ENCODE results near the gene FAM200C. TPM values are rescaled to one million over a fixed set of nuclear protein-coding genes. Genes with fewer than 3 reads are reported as not detected.

FAM200C gene
- total RNA-seq, 4 donors from 2014 or later = 3.0 to 9.6 (median 5.8) TPM

GRCh38 chr5:160421625-160422258 is 21.9 kb upstream of the FAM200C start, which contains the start of gene PTTG1:
PTTG1 (plus strand) TSS chr5:160421855; CDS start chr5:160422313, 458 bp downstream.
- WGBS = under 1% methylated on average over 31 of the region's 39 CpGs
- no peaks in the 10 kb centered on the region for H3K36me3 ChIP-seq
- peaks cover 21 to 38% (median 34%) of the 10 kb centered on the region in 4 donors for H3K4me1 ChIP-seq
- no peaks in the 10 kb centered on the region for H3K9me3 ChIP-seq
- DNase-seq (ENCODE audit: extremely low spot score) = peak; percentile 99
- intact Hi-C loops (cut with DNase I) = no loop called here
- TF ChIP-seq CTCF (IDR thresholded peaks at IDR 0.05) (no peak), POLR2AphosphoS5 (IDR thresholded peaks at IDR 0.05) (peak in 1 of 2 donors; percentile 83)
- peak within 1 kb of the TSS; percentile 61 to 84 (median 70) for H3K4me3 ChIP-seq
- peak within 1 kb of the TSS; percentile 70 to 85 (median 80) for H3K27ac ChIP-seq (replicated peaks in 1 of 4)
- no peaks in the 10 kb centered on the region for H3K27me3 ChIP-seq

GRCh38 chr5:160420331-160420610 is 20.4 kb upstream of the FAM200C start:
- DNase-seq (ENCODE audit: extremely low spot score) = no peak
- TF ChIP-seq POLR2AphosphoS5 (IDR thresholded peaks at IDR 0.05) = no peak
- no peak for TF ChIP-seq EP300 (IDR thresholded peaks at IDR 0.05)
- TF ChIP-seq CTCF (IDR thresholded peaks at IDR 0.05) = no peak
- TF ChIP-seq POLR2A (IDR thresholded peaks at IDR 0.05; ENCODE audit: low read depth) = no peak
- H3K36me3 ChIP-seq = peaks cover 0 to 2% (median 0%) of the 10 kb centered on the region in 4 donors
- peaks cover 22 to 52% (median 43%) of the 10 kb centered on the region in 4 donors for H3K4me1 ChIP-seq
- H3K9me3 ChIP-seq = no peaks in the 10 kb centered on the region
- H3K4me3 ChIP-seq = no peak overlapping the region
- intact Hi-C loops (cut with DNase I) = no loop called here
- peak overlapping the region in 1 of 4 donors; percentile 83 for H3K27ac ChIP-seq (replicated peaks in 1 of 4)
- no peaks in the 10 kb centered on the region for H3K27me3 ChIP-seq

GRCh38 chr5:160419458-160420330 is 19.8 kb upstream of the FAM200C start:
- Histone ChIP-seq H3K9me3 (no peaks in the 10 kb centered on the region), H3K4me1 (peaks cover 22 to 58% (median 45%) of the 10 kb centered on the region in 4 donors), H3K27me3 (no peaks in the 10 kb centered on the region), H3K4me3 (peak overlapping the region; percentile 70 to 85 (median 82)), H3K27ac (replicated peaks in 1 of 4) (peak overlapping the region; percentile 83 to 90 (median 86)), H3K36me3 (peaks cover 4 to 7% (median 4%) of the 10 kb centered on the region in 4 donors)
- WGBS = 40% methylated on average over 11 of the region's 11 CpGs
- DNase-seq (ENCODE audit: extremely low spot score) = no peak
- intact Hi-C loops (cut with DNase I) = no loop called here
- TF ChIP-seq EP300 (IDR thresholded peaks at IDR 0.05) (no peak), POLR2AphosphoS5 (IDR thresholded peaks at IDR 0.05) (no peak), POLR2A (IDR thresholded peaks at IDR 0.05; ENCODE audit: low read depth) (no peak), CTCF (IDR thresholded peaks at IDR 0.05) (no peak)

DNA sequence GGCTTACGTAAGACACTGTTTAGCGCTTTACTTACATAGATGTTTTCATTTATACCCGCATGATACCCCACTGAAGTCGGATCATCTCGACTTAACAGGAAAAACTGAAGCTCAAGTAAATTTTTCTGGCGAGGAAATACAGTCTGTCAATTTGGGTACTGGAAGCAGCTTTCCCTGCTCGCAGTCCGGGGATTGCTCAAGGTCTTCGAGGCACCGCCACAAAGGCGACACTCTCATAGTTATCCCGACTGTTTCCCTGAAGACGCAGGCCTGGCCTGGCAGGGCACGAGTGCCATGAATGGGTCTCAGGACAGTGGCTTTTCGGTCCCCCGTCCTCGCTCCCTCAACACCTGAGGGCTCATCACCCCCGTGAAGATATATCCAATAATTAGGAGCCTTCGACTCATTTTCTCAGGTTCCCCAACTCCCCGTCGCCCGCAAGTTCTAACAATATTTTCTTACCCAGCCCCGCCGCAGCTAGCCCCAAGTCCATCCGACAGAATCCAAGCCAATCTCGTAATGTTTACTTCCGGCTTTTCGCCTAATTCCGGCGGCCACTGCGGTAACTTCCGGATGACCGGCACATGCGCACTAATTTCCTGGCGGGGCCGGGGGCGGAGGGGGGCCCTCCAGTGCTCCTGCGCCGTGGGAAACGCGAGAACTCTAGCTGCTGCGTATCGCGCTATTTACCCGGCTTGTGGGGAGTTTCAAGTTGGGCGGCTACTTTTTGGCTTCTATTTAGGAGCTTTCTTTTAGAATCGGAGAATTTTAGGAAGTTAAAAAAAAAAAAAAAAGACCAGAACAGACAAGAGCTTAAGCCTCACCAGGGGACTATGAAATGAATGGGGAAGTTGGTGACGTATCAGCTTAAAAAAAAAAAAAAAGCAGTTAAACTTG is 19.0 kb upstream of the FAM200C start, which contains the start of gene SLU7:
TSS of gene SLU7 (minus strand) at position 521 of the 897 bp plus-strand sequence. CDS start 3,787 bp downstream, outside the sequence.
- peaks cover 22 to 58% (median 45%) of the 10 kb centered on the region in 4 donors for H3K4me1 ChIP-seq
- intact Hi-C loops (cut with DNase I) = no loop called here
- H3K27me3 ChIP-seq = no peaks in the 10 kb centered on the region
- TF ChIP-seq EP300 (IDR thresholded peaks at IDR 0.05) (no peak), POLR2AphosphoS5 (IDR thresholded peaks at IDR 0.05) (peak; percentile 86 to 95), CTCF (IDR thresholded peaks at IDR 0.05) (peak in 1 of 3 experiments; percentile 18)
- whole genome bisulfite sequencing = under 1% methylated on average over 48 of the region's 48 CpGs
- no peaks in the 10 kb centered on the region for H3K9me3 ChIP-seq
- H3K36me3 ChIP-seq = peaks cover 11 to 16% (median 13%) of the 10 kb centered on the region in 4 donors
- peak within 1 kb of the TSS; percentile 70 to 85 (median 82) for H3K4me3 ChIP-seq
- H3K27ac ChIP-seq (replicated peaks in 1 of 4) = peak within 1 kb of the TSS; percentile 83 to 90 (median 86)
- peak; percentile 98 for DNase-seq (ENCODE audit: extremely low spot score)

All from esophagus muscularis mucosa (tissue), 4 donors.